ENCODE results near the gene TBC1D25.

The TBC1D25 gene

GRCh38 chrX:48591255-48591791 lies 51.8 kb downstream of the TBC1D25 start:
- Histone ChIP-seq H3K36me3 (no peaks in the 10 kb centered on the region), H3K27me3 (peaks cover 24% of the 10 kb centered on the region; the same call in 1 of the 2 replicates), H3K4me1 (peaks cover 17% of the 10 kb centered on the region), H3K4me2 (no peak overlapping the region), H3K9me3 (no peaks in the 10 kb centered on the region), H3K4me3 (no peak overlapping the region), H3K27ac (no peak overlapping the region), H3K9ac (no peak overlapping the region), H4K20me1 (no peaks in the 10 kb centered on the region)
- TF ChIP-seq Cebpa-rat (IDR thresholded peaks at IDR 0.05), result no peak

- no peak for TF ChIP-seq Cebpa-rat (IDR thresholded peaks at IDR 0.05)
- peaks cover 12% of the 10 kb centered on the region; the same call in 1 of the 2 replicates for H3K27me3 ChIP-seq
- H3K4me2 ChIP-seq, result no peak overlapping the region
- no peaks in the 10 kb centered on the region for H3K9me3 ChIP-seq
- no peaks in the 10 kb centered on the region for H4K20me1 ChIP-seq
- H3K4me3 ChIP-seq, result no peak overlapping the region
- H3K36me3 ChIP-seq, result no peaks in the 10 kb centered on the region
- H3K4me1 ChIP-seq, result peaks cover 24% of the 10 kb centered on the region
- no peak overlapping the region for H3K27ac ChIP-seq
- no peak overlapping the region for H3K9ac ChIP-seq
These were observed 53.5 kb downstream of the TBC1D25 start for GRCh38 chrX:48592971-48593370.

- Histone ChIP-seq H3K4me2 (peak overlapping the region; percentile 70), H3K27ac (peak overlapping the region; percentile 62), H3K4me1 (peaks cover 29% of the 10 kb centered on the region), H3K27me3 (0 out of 2 replicates have a peak, but pooled peaks cover 3% of the 10 kb centered on the region), H3K4me3 (no peak overlapping the region), H3K36me3 (peaks cover 22% of the 10 kb centered on the region), H3K9me3 (no peaks in the 10 kb centered on the region), H3K9ac (no peak overlapping the region), H4K20me1 (no peaks in the 10 kb centered on the region)
- TF ChIP-seq Cebpa-rat (IDR thresholded peaks at IDR 0.05), result no peak
These were observed 56.4 kb downstream of the TBC1D25 start for GRCh38 chrX:48595929-48596328.

- H3K27ac ChIP-seq, result peak within 1 kb of the TSS; percentile 89
- H3K36me3 ChIP-seq, result peaks cover 39% of the 10 kb centered on the region
- H3K9me3 ChIP-seq, result no peaks in the 10 kb centered on the region
- no peaks in the 10 kb centered on the region for H4K20me1 ChIP-seq
- peaks cover 29% of the 10 kb centered on the region for H3K4me1 ChIP-seq
- H3K4me2 ChIP-seq, result peak within 1 kb of the TSS; percentile 70
- peak within 1 kb of the TSS; percentile 77 for H3K4me3 ChIP-seq
- H3K9ac ChIP-seq, result peak within 1 kb of the TSS; percentile 86
- H3K27me3 ChIP-seq, result no peaks in the 10 kb centered on the region
- TF ChIP-seq Cebpa-rat (IDR thresholded peaks at IDR 0.05), result no peak
These were observed 58.1 kb downstream of the TBC1D25 start, which contains the start of gene WDR13 for GRCh38 chrX:48597353-48598264. TSS of gene WDR13 (plus strand) at chrX:48597492. CDS start at chrX:48597997, 505 bp downstream.

- Histone ChIP-seq H3K9me3 (no peaks in the 10 kb centered on the region), H4K20me1 (no peaks in the 10 kb centered on the region), H3K27ac (no peak overlapping the region), H3K27me3 (0 out of 2 replicates have a peak, but pooled peaks cover under 1% of the 10 kb centered on the region), H3K9ac (0 out of 2 replicates have a peak overlapping the region, but pooled peaks have one; percentile 86), H3K36me3 (peaks cover 47% of the 10 kb centered on the region), H3K4me1 (peaks cover 29% of the 10 kb centered on the region), H3K4me2 (peak overlapping the region; percentile 70), H3K4me3 (peak overlapping the region; percentile 77)
- TF ChIP-seq Cebpa-rat (IDR thresholded peaks at IDR 0.05), result no peak
These were observed 59.1 kb downstream of the TBC1D25 start for GRCh38 chrX:48598614-48599013.

GRCh38 chrX:48599341-48599740 lies 59.8 kb downstream of the TBC1D25 start:
- Histone ChIP-seq H3K4me2 (no peak overlapping the region), H3K4me1 (peaks cover 29% of the 10 kb centered on the region), H3K36me3 (peaks cover 53% of the 10 kb centered on the region), H3K27ac (no peak overlapping the region), H3K4me3 (no peak overlapping the region), H4K20me1 (no peaks in the 10 kb centered on the region), H3K9me3 (no peaks in the 10 kb centered on the region), H3K9ac (no peak overlapping the region), H3K27me3 (peaks cover 8% of the 10 kb centered on the region; the same call in 1 of the 2 replicates)
- no peak for TF ChIP-seq Cebpa-rat (IDR thresholded peaks at IDR 0.05)

GRCh38 chrX:48600226-48600625 lies 60.7 kb downstream of the TBC1D25 start:
- H3K4me3 ChIP-seq, result no peak overlapping the region
- H3K27me3 ChIP-seq, result peaks cover 12% of the 10 kb centered on the region; the same call in 1 of the 2 replicates
- no peak overlapping the region for H3K9ac ChIP-seq
- no peaks in the 10 kb centered on the region for H3K9me3 ChIP-seq
- peaks cover 61% of the 10 kb centered on the region for H3K36me3 ChIP-seq
- TF ChIP-seq Cebpa-rat (IDR thresholded peaks at IDR 0.05), result no peak
- no peaks in the 10 kb centered on the region for H4K20me1 ChIP-seq
- peaks cover 23% of the 10 kb centered on the region for H3K4me1 ChIP-seq
- no peak overlapping the region for H3K4me2 ChIP-seq
- no peak overlapping the region for H3K27ac ChIP-seq

- Histone ChIP-seq H3K27me3 (peaks cover 12% of the 10 kb centered on the region; the same call in 1 of the 2 replicates), H3K4me1 (peaks cover 7% of the 10 kb centered on the region), H3K4me2 (no peak overlapping the region), H3K9ac (no peak overlapping the region), H3K9me3 (no peaks in the 10 kb centered on the region), H3K27ac (no peak overlapping the region), H4K20me1 (no peaks in the 10 kb centered on the region), H3K4me3 (no peak overlapping the region), H3K36me3 (peaks cover 62% of the 10 kb centered on the region)
- no peak for TF ChIP-seq Cebpa-rat (IDR thresholded peaks at IDR 0.05)
These were observed 62.4 kb downstream of the TBC1D25 start for GRCh38 chrX:48601741-48602394.

GRCh38 chrX:48604701-48605100 lies 65.2 kb downstream of the TBC1D25 start:
- Histone ChIP-seq H3K4me3 (no peak overlapping the region), H3K4me1 (no peaks in the 10 kb centered on the region), H3K9me3 (no peaks in the 10 kb centered on the region), H3K9ac (no peak overlapping the region), H3K4me2 (no peak overlapping the region), H3K27me3 (peaks cover 12% of the 10 kb centered on the region; the same call in 1 of the 2 replicates), H4K20me1 (no peaks in the 10 kb centered on the region), H3K36me3 (peaks cover 50% of the 10 kb centered on the region), H3K27ac (no peak overlapping the region)
- no peak for TF ChIP-seq Cebpa-rat (IDR thresholded peaks at IDR 0.05)

Measured in BLaER1 (cell line).